ENCODE data around the gene ATP2A3.

- TF ChIP-seq CTCF (IDR thresholded peaks at IDR 0.05) (no peak), POLR2A (IDR thresholded peaks at IDR 0.05) (no peak)
These were observed 46.5 kb upstream of the ATP2A3 start for GRCh38 chr17:4010754-4011153.
